ENCODE data around the gene NCAPH2.

Gene NCAPH2

DNA sequence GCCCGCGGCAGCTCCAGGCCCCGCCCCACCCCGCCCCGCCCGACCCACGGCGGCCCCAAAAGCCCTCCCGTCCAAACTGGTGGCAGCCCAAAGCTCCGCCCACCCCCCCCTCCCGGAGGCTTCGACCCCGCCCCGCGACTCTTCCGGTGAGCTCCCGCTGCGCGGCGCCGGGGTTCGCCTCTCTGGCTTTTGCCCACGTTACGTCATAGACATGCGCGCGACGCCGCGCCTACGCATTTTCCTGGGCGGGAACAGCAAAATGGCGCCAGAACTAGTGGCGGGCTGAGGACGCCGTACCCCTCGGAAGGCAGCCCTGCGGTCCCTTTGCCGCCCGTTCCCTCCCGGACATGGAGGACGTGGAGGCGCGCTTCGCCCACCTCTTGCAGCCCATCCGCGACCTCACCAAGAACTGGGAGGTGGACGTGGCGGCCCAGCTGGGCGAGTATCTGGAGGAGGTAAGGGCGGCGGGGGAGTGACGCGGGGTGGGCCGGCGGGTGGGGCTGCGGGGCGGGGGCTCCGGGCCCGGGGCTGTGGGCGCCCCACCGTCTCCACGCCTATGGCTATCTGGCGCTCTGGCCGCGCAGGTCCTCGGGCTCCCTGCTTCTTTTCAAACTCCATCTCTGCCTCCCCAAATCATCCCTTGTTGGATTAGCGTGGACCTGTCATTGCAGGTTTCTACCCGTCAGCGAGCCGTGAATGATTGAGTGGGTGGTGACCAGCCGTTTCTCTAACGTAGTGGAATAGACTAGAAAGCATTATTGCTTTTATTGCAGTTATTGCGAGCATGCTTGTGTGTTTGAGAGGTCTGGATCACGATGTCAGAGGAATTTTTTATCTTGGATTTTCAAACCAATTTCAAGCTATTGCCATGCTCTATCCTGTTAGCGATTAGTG is at the start of gene NCAPH2:
NCAPH2 (plus strand) TSS at position 234 of the 894 bp plus-strand sequence; CDS start at position 348, 114 bp downstream.
- peak; percentile 84 for DNase-seq (ENCODE audit: low spot score)

DNA sequence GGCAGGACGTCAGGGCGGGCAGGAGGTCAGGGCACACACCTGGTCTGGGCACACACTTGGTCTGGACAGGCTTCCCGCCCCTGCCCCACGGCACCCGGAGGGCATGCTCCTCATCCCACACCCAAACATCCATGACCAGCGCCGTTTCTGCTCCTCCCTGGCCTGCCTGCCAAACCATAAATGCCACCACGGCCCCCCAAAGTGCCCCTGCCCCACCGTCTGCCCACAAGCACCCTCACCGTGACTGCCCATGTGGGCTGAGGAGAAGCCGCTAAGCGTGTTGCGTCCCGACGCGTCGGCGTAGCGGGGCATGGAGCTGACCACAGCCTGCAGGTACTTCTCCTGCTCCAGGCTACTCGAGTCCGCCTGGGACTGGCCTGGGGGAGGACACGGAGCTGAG is 49.0 kb upstream of the NCAPH2 start:
- no peak for DNase-seq (ENCODE audit: low spot score)

DNA sequence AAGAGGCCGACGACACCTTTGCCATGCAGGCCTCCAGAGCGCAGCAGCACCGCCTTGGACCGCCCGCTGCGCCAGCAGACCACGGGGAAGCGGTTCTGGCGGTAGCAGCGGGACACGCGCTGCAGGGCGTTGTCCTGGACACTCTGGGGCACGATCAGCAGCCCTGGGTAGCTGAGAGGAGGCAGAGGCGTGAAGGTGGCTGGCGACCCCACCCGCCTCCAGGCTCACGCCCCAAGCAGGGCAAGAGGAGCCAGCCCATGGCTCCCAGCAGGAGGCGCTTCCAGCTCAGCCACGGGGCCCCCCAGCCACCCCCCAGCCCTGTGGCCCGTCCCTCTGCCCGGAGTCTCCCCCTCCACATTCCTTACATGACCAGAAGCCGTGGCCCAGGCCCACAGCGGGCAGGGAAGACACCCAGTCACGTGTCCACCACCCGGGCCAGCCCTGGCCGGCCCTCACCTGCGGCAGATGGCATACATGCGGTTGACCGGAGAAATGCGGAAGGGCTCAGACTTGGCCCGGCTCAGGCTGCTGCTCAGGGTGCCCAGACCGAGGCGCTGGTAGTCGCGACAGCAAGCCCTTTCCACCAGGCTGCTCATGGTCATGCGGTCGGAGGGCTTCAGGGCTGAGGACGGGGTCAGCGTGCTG is 48.4 kb upstream of the NCAPH2 start:
- DNase-seq (ENCODE audit: low spot score): no peak

DNA sequence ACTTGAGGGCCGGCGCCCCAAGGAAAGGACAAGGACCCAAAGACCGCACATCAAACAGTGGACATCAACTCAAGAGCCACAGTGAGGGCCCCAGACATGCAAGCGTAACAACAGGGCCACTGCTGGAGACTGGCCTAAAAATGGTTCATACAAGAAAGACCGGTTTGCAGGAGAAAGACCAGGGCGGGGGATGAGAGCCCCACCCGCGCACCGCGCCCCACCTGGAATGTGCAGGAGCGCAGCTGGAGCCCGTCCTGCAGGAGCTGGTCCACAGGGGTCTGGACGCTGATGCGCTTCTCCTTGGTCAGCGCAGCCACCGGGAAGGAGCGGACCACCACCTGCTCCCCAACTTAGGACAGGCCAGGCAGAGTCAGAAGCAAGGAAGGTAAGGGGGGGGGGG is 47.1 kb upstream of the NCAPH2 start:
- DNase-seq (ENCODE audit: low spot score): no peak

DNA sequence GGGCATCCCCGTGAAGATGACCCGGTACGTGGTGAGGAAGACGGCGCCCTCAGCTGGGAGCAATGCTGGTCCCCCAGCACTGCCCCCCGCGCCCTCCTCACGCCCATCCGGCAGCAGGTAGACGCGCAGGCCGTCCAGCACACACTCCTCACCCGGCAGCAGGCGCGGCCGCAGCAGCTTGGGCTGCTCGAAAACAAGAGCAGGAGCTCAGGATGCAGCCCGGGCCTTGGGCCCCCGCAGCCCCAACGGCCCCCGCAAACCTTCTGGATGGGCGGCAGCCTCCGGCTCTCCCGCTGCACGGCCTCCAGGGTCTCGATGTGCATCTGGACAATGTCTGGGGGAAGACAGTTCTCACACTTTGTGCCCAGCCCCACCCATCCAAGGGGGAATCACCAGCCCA is 46.5 kb upstream of the NCAPH2 start:
- DNase-seq (ENCODE audit: low spot score): no peak

DNA sequence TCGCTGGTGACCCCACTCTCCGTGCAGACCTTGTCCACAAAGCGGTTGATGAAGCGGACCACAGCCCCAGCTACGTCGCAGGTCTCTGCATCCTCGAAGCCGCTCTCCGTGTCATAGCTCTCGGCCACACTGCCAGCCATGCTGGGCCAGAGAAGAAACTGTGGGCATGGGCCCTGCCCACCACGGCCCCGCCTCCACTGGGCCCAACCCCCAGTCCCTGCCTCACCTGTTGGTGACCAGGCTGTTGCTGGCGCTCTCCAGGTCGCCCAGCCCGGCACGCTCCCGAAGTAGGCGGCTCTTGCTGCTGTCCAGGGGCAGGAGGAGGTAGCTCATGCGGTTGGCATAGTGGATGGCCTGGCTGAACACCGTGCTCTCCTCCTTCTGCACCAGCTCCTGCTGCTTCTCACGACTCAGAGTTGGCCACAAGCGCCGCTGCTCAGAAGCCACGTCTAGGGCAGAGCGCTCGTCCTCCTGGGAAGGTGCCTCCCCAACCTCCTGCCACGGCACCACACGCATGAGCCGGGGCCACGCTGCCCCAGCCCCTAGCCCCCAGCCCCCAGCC is 46.0 kb upstream of the NCAPH2 start:
- no peak for DNase-seq (ENCODE audit: low spot score)

DNA sequence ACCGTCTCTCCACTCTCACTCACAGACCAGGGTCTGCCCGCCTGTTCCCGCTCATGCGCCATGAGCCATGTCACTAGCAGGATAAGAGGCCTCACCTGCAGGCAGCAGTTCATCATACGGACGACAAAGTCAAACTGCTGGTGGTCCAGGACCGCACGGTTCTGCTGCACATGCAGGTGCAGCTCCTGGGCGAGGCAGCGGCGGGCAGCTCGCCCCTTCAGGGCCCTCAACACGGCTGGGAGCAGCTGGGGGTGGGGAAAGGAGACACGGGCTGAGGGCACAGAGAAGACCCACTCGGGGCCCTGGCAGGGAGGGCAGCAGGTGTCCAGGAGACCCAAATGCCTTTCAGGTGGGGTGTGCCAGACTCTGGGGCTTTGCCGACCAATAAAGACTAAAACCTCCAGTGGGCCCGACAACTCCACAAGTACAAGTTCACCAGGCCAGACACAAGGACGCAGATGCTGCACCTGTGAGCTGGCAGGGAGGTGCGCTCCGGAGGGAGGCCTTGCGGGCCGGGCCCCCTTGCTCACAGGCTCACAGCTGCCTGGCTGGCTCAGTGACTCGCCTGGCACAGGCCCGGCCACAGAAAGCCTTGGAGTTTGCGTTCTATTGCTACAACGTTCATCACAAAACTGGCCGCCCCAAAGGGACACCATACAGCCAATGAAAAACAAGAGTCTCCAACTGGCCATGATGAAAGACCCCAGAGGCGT is 44.7 kb upstream of the NCAPH2 start:
- no peak for DNase-seq (ENCODE audit: low spot score)

DNA sequence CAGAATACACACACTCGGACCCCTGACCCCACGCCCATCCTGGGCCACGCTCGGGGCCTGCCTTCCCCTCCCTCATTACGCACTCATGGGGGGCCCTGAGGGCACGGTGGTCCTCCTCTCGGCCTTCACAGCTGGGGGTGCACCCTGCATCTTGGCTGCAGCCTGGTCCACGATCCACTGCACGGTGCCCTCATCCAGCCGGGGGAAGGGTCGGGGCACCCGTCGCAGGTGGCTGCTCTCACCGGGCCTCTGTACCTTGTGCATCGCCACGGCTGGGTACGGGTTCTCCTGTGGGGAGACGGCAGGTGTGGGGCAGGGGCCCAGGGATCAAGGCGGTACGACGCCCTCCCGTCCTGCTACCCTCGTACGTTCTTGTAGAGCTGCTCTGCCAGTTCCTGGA is 43.6 kb upstream of the NCAPH2 start:
- no peak for DNase-seq (ENCODE audit: low spot score)

DNA sequence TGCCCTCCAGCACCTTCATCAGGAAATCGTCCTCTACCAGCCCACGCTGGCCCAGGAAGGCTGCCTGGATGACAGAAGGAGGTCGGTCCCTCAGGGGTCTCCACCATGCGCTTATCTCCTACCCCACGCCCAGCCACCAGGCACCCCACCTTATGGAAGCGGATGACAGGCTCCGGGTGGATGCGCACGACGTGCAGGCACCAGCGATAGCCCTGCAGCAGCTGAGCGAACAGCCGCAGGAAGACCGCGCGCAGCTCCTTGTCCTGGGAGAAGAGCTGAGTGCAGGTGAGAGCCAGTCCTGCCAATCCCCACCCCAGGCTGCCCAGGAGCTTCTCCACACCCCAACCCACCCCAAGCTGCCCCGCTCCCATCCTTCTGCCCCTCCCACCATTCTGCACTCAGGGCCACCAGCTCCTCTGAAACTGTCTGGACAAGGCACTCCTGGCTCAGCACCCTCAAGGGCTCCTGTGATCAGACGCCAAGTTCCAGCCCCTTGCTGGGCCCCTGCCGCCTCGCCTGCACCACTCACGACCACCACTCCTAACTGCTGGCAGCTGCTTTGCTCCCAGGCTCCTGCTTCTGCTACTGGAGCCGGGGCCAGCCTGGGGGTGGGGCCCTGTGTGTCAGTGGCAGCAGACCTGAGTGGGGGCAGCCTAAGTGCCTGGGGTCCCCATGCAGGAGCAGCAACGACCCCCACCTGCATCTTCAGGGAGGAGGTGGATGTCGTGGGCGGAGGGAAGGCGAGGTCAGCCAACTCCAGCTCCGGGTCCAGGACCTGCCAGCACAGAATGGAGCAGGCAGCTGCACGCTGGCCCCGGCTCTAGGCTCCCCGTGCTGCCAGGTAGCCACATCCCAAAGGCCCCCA is 42.7 kb upstream of the NCAPH2 start:
- DNase-seq (ENCODE audit: low spot score): no peak

DNA sequence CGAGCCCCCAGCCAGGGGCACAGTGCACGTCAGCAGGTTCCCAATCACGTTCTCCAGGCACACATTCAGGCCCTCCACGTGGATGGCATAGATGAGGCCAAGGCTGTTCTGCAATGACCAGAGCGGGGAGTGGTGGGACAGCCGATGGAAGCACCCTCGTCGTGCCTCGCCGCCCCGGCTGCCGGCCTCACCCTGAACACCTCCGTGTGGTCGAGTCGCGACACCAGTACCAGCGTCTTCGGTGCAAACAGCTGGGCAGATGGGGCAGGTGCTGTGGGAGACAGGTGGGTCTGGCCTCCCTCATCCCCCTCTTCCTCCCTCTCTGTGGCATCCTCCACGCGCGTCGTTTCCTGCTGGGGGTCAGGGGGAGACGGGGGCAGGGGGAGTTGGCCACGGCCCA is 40.7 kb upstream of the NCAPH2 start:
- DNase-seq (ENCODE audit: low spot score): no peak

DNA sequence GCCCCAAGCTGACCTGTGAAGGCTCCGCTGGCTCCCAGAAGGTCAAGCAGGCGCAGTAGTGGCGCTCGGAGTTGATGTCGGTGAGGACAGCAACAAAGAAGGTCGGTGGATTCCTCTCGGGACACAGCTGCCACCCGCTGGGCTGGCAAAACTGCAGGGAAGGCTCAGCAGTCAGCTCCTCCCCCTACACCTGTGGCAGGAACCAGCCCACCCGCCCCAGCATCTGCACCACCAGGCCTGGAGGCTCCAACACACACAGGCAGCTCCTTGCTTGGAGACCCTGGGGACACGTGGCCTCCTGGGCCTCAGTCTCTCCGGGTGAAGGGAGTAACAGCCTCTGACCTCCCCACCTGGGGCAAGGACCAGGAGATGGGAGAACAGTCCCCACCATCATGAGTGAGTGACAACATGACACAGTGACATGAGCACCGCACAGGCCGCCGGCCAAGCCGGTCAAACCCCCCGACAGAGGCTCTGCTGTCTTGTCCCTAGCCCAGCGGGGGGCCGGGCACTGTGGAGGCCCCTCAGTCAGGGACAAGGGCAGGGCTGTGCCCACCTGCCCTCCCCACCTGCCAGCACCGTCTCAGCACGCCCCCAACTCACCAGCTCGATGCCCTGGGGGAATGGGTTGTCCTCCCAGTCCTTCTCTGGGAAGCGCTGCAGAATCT is 40.1 kb upstream of the NCAPH2 start:
- no peak for DNase-seq (ENCODE audit: low spot score)

DNA sequence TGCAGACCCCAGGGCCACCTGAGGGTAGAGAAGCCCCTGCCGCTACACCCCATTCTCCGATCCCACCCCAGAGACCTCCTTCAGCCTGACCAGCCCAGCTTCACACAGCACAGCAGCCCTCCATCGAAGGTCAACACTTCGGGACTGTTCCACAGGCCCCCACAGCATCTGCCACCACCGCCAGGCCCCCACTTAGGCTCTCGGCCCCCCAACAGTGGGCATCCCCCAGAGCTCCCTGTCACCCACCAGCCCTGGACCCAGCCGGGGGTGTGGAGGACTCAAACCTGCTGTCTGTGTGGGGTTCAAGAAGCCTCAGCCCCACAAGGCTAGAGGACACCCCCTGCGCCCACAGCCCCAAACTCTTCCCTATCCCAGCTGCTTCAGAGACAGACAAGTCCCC is 39.4 kb upstream of the NCAPH2 start:
- no peak for DNase-seq (ENCODE audit: low spot score)

DNA sequence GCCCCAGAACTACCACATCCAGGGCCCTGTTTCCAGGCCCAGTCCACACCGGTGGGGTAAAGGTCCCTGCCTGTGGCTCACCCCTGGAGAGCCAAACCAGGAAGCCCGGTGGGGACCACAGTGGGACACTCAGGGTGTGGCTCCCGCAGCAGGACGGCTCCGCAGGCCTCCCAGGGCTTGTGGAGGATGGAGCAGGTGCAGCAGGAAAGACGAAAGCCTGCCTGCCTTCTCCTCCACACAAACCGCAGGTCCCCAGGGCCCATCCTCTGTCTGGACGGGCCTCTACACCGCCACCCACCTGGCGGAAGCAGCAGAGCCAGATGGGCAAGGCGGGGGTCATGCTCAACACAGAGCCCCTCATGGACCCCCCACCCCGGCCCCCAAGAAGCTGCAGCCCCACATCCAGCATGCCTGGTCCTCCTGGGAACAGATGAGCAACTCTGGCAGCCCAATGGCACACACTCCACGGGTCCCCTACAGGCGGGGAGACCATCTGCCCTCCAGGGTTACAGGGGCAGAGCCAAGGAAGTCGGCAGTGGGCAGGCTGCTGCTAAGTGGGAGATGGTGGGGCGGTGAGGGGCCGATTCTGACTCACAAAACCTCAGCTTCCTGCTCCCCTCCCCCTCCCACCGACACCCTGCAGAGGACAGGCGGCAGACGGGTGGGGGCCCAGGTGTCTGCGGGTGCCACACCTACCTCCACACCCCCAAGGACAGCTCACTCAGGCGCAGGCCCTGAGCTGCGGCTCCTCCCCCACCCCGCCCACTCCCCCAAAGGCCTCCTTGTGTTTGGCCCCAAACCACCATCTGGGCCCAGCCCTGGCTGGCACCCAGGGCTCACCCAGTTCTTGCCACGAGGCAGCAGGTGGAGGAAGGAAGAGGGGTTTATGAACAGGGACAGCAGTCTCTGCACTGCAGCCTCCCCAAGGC is 38.4 kb upstream of the NCAPH2 start:
- DNase-seq (ENCODE audit: low spot score): peak; percentile 76

DNA sequence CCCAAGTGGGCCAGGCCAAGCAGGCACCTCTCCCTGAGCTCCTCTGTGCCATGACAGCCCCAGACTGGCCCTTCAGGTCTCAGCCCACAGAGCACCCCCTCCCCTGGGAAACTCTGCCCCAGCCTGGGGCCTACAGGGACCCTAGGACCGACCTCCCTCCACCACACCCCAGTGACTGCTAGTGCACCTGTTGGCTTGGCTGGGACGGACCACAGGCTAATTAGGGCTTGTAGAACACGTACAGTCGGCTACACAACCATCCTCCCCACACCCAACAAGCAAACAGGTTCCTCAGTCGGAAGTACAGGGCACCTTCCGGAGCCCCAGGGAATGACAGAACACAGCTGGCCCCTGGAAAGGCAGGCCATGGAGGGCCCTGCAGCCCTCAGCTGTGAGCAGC is 37.5 kb upstream of the NCAPH2 start:
- no peak for DNase-seq (ENCODE audit: low spot score)

DNA sequence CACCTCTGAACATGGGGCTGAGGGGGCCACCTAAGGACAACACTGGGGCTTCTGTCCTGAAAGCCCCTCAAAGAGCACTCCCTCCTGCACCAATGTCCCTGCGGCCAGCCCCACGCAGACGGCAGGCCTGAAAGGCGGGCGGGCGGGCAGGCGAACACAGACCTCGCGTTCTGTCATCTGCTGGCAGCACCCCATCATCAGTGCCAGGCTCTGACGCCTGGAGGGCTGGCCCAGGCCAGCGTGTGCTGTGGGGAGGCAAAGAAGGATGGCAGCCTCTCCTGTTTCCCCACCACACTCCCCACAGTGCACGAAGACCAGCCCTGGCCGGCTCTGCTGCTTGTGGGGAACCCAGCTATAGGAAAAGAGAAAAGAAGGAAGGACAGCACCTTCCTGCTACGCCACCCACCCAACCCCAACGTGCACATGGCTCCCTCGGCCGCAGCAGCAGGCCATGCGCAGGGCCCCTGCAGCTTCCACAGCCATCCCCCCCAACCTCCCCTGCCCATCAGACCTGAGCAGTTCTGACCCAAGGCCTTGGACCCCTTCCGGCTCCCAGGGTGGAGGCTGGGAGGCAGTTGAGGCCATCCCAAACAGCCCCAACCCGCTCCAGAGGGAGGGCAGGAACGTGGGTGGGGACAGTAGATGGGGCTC is 36.7 kb upstream of the NCAPH2 start:
- DNase-seq (ENCODE audit: low spot score): no peak

DNA sequence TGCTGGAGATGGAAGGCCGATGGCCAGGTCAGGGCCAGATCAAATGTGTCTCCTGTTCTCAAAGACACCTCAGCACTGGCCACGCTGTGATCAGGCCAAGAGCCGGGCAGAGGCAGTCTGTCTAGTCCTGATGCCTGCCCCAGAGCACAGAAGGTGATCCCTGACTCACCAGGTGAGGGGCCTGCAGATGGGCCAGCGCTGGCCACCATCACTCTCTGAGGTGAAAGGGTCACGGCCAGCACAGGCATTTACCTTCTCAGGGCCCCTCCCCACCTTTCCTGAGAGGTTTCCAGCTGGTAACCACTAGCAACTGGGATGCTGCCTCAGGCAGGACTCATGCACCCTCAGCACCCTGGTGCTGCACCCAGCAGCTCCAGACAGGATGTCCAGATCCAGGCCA is 36.1 kb upstream of the NCAPH2 start:
- no peak for DNase-seq (ENCODE audit: low spot score)

DNA sequence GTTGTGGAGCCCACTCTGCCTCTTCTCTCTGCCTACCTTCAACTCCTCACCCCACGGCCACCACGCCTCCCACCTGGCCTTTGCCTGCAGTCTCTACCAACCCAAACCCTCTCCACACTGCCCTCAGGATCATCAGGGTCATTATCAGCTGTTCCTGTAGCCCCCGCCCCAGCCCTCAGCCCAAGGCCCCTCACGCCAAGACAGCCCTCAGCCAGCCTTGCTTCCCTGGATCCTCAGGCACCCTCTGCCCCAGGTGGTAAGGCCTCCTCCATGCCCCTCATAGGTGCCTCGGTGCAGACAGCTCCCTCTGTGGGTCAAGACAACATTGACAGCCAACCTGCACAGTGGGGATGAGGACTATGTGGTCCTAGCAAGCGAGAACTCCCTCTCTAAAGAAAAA is 34.9 kb upstream of the NCAPH2 start:
- DNase-seq (ENCODE audit: low spot score): peak; percentile 65

DNA sequence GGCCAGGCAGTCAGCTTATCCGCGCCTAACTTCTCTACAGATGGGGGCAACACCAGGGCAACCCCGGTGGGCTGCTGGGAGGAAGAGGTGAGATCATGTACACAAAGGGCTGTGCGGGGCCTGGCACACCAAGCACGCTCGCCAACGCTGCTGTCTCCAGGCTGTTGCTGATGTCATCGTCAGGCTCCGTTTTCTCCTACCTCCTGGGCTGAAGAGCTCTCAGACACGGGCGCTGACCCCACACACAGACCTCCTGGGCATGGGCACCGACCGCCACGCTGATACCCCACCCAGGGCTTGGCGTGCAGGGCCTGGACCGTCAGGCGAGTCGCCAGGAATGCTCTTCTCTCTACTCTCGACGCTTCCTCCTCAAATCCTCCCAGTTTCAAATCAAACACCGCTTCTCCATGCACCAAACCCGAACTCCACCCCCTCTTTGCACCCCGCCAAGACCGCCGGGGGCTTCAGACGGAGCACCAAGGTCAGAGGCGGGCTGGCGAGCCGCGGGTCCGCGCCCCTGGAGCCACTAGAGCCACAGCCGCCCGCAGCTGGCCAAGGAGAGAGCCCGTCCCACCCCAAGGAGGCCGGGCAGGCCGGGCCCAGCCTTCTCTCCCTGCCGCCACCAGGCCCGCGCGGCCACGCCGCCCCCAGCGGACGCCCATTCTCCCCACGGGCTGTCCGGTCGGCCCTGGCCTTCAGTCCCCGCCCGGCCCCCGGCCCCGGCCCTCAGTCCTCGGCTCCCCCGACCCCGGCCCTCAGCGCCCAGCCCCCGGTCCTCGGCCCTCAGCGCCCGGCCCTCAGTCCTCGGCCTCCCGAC is 34.0 kb upstream of the NCAPH2 start:
- DNase-seq (ENCODE audit: low spot score): peak; percentile 74

All from D341Med (cell line).